Measurements from ENCODE around the gene IGDCC3.
A peak's percentile ranks its signal among the peaks of the same experiment; 100 is the strongest.

The IGDCC3 gene

GRCh38 chr15:65328506-65329287, 49.1 kb downstream of the IGDCC3 start:
- no peak for DNase-seq (ENCODE audit: low spot score)

DNA sequence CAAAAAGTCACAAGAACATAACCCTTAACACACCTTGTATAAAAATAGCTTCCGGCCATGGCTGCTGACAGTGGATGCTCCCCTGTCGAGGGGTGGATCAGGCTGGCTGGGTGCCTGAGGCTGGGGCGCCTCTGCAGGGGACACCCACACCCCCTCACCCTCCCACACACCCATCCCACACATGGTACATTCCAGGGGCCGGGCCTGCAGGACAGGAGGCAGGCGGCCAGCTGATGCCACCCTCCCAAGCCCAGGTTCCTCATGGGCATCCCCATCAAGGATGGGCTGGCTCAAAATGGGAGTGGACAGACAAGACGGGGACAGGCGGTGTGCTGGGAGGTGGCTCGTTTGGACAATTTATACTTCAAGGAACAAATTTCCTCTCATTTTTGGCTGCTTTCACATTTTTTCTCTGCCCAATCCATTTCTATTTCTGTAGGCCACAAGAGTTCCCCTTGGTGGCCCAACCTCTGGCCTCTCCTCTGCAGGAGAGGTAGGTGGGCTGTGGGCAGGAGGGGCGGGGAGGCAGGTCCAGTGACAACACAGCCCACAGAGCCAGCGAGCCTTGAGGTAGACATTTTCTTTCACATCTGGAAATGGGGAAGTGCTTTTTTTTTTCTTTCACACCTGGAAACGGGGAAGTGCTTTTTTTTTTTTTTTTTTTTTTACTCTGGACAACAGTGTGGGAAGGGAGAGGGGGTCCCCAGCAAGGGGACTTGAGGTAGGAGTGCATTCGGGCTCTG, 50.0 kb downstream of the IGDCC3 start:
- no peak for DNase-seq (ENCODE audit: low spot score)

GRCh38 chr15:65326818-65327217, 51.0 kb downstream of the IGDCC3 start:
- no peak for DNase-seq (ENCODE audit: low spot score)

GRCh38 chr15:65326117-65326526, 51.7 kb downstream of the IGDCC3 start:
- no peak for DNase-seq (ENCODE audit: low spot score)

- no peak for DNase-seq (ENCODE audit: low spot score)
These were observed 54.7 kb downstream of the IGDCC3 start for GRCh38 chr15:65323071-65323511.

GRCh38 chr15:65318870-65319356, 58.9 kb downstream of the IGDCC3 start:
- DNase-seq (ENCODE audit: low spot score) = peak; percentile 75

GRCh38 chr15:65312400-65312916, 65.3 kb downstream of the IGDCC3 start:
- no peak for DNase-seq (ENCODE audit: low spot score)

GRCh38 chr15:65311760-65312159, 66.0 kb downstream of the IGDCC3 start:
- DNase-seq (ENCODE audit: low spot score) = no peak

DNA sequence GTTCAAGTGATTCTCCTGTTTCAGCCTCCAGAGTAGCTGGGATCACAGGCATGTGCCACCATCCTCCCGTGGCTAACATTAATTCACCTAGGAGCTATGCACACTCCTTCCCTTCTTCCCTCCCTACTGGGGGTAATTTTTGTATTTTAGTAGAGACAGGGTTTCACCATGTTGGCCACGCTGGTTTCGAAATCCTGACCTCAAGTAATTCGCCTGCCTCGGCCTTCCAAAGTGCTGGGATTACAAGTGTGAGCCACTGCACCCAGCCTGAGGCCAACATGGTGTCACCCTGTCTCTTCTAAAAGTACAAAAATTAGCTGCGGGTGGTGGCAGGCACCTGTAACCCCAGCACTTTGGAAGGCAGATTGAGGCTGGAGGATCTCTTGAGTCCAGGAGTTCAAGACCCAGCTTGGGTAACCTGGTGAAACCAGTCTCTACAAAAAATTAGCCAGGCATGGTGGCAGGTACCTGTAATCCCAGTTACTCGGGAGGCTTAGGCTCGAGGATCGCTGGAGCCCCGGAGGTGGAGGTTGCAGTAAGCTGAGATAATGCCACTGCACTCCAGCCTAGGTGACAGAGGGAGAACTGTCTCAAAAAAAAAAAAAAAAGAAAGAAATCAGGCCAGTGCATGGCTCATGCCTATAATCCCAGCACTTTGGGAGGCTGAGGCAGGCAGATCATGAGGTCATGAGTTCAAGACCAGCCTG, 67.2 kb downstream of the IGDCC3 start:
- no peak for DNase-seq (ENCODE audit: low spot score)

GRCh38 chr15:65309882-65310418, 67.9 kb downstream of the IGDCC3 start:
- no peak for DNase-seq (ENCODE audit: low spot score)

DNA sequence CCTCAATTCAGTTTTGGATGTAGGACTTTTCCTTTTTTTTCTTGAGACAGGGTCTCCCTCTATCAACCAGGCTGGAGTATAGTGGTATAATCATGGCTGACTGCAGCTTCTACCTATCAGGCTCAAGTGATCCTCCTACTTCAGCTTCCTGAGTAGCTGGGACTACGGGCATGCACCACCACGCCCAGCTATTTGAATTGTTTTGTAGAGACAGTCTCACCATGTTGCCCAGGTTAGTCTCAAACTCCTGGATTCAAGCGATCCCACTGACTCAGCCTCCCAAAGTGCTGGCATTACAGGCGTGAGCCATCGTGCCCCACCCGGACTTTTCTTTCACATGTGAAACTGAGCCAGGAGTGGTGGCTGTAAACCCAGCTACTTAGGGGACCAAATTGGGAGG, 69.8 kb downstream of the IGDCC3 start:
- DNase-seq (ENCODE audit: low spot score) = no peak

GRCh38 chr15:65306551-65306950, 71.3 kb downstream of the IGDCC3 start:
- DNase-seq (ENCODE audit: low spot score) = no peak

DNA sequence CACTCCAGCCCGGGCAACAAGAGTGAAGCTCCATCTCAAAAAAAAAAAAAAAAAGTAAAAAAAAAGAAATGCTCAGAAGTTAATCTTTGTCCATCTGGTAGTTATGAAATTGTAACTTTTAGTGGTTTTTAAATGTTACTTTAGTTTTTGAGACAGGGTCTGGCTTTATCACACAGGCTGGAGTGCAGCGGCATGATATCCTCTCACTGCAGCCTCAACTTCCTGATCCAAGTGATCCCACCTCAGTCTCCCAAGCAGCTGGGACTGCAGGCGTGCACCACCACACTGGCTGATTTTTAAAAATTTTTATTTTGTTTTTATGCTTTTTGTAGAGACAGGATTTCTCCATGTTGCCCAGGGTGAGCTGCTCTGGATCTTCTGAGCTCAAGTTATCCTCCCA, 72.0 kb downstream of the IGDCC3 start:
- DNase-seq (ENCODE audit: low spot score) = no peak

DNA sequence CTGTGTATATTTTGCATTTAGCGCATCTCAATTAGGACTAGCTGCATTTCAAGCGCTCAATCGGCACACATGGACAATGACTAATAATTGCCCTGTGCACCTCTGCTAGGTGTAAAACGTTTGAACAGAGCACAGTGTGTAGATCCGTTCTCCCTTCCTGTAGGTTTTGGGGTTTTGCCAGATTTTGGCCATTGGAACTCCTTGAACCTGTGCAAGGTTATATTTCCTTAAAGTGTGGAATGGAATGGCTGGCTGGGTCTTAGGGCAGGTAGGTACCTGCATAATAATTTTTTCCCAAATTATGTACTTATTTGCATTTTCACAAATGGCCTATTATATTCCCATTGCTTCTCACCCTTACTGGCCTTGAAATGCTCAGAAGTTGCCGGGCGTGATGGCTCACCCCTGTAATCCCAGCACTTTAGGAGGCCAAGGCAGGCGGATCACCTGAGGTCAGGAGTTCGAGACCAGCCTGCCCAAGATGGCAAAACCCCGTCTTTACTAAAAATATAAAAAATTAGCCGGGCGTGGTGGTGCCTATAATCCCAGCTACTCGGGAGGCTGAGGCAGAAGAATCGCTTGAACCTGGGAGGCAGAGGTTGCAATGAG, 72.5 kb downstream of the IGDCC3 start:
- no peak for DNase-seq (ENCODE audit: low spot score)

GRCh38 chr15:65304381-65305149, 73.2 kb downstream of the IGDCC3 start, which contains the start of gene RNU5B-1:
RNU5B-1 (plus strand) TSS chr15:65304677.
- DNase-seq (ENCODE audit: low spot score) = peak; percentile 87

GRCh38 chr15:65303687-65304380, 74.0 kb downstream of the IGDCC3 start:
- DNase-seq (ENCODE audit: low spot score) = no peak

DNA sequence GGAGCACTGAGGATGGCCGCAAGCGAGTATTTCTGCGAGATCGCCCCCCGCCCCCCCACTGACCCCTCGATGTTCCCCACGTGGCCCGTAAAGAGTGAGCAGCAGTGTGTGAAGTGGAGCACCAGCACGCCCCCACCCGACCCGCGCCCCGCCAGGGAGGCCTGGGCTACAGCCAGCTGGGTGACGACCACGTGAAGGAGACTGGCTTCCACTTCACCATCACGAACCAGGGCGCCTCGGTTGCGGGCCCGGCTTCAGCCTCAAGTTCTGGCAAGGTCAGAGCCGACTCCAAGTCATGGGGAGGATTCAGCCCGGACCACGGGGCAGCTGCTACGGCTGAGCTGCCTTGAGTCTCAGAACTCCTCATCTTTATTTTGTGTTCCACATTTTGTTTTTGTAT, 75.7 kb downstream of the IGDCC3 start:
- no peak for DNase-seq (ENCODE audit: low spot score)

DNA sequence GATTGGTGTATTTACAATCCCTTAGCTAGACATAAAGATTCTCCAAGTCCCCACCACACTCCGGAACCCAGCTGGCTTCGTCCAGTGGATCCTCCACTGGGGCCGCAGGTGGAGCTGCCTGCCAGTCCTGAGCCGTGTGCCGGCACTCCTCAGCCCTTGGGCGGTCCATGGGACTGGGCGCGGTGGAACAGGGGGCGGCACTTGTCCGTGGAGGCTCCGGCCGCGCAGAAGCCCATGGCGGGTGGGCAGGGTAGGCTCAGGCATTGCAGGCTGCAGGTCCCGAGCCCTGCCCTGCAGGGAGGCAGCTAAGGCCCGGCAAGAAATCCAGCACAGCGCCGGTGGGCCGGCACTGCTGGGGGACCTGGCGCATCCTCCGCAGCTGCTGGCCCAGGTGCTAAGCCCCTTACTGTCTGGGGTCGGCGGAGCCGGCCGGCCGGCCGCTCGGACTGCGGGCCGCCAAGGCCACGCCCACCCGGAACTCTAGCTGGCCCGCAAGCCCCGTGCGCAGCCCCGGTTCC, 76.8 kb downstream of the IGDCC3 start:
- DNase-seq (ENCODE audit: low spot score) = no peak

DNA sequence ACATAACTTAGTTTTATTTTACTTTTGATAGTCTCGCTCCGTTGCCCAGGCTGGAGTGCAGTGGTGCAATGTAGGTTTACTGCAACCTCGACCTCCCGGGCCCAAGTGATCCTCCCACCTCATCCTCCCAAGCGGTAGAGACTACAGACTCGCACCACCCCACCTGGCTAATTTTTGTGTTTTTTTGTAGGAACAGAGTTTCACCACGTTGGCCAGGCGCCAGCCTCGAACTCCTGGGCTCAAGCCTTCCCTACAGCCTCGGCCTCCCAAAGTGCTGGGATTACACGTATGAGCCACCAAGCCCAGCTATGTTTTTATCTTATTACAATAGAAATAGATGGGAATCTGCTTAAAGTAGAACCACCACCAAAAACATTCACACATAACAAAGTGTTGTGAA, 79.1 kb downstream of the IGDCC3 start:
- DNase-seq (ENCODE audit: low spot score) = no peak

DNA sequence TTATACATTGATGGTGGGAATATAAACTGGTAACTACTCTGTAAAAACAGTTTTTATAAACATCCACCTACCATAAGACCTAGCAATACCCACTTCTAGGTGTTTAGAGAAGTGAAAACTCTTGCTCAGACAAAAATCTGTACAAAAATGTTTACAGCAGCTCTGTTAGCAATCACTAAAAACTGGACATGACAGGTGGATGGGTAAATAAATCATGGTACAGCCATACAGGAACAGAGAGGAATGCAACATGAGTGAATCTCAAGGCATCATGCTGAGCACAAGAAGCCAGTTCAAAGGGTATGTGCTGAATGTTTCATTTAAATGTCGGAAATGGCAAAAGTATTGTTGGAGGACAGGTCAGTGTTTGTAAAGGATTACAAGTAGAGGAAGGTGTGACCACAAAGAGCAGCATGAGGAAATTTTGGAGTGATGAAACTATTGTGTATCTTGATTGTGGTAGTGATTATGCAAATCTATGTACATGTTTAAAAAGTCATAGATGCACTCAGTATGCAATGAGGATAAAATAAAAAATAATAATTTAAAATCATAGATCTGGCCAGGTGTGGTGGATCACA, 84.8 kb downstream of the IGDCC3 start:
- no peak for DNase-seq (ENCODE audit: low spot score)

Measured in CD4-positive, alpha-beta T cell treated with Interleukin-6 at 100 ng/mL for 8 hours (primary cell).